Measurements from ENCODE around the gene ZNF222.

The ZNF222 gene

DNA sequence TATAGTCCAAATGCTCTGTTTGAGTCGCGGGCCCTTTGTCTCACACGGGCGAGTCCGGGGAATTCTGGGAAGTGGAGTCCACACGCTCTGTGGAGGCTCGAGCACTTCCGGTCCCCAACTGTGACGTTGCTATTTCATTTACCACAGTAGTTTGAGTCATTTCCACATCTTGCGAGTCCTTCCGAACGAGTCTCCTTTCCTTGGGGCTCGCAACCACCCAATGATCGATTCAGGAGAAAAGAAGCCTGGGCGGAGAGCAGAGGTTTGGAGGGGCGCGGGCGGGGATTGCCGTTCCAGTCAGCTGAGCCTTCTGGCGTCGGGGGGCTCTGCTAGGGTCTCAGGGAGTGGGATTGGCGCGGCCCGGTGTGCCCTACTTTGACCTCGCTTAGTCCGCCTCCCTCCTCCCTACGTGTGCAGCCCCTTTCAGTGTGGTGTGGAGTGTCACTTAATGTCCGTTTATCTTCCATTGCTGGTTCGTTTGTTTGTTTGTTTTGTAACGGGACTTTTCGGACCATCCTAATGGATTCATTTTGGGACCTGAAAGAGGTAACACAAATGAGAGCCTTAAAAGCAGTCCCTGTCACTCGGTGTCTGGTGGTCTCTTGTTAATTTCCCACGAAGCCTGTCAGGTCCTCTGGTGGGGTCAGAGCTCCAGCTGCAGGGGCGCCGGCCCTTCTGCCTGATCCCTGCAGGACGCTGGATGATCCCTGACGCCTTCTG lies at the start of gene ZNF222:
TSS of gene ZNF222 (plus strand) at position 163 of the 720 bp plus-strand sequence. CDS start at position 221, 58 bp downstream.
- peak; percentile 85 for DNase-seq (ENCODE audit: low read depth)

GRCh38 chr19:43976732-43977131 lies 48.4 kb upstream of the ZNF222 start:
- DNase-seq (ENCODE audit: low read depth): no peak

GRCh38 chr19:43983544-43983911 lies 41.7 kb upstream of the ZNF222 start:
- no peak for DNase-seq (ENCODE audit: low read depth)

GRCh38 chr19:43983912-43984686 lies 41.1 kb upstream of the ZNF222 start, which contains the start of gene ZNF155:
ZNF155 (plus strand) TSS chr19:43984188; CDS start chr19:43988544, 4,356 bp downstream.
- peak; percentile 96 for DNase-seq (ENCODE audit: low read depth)

DNA sequence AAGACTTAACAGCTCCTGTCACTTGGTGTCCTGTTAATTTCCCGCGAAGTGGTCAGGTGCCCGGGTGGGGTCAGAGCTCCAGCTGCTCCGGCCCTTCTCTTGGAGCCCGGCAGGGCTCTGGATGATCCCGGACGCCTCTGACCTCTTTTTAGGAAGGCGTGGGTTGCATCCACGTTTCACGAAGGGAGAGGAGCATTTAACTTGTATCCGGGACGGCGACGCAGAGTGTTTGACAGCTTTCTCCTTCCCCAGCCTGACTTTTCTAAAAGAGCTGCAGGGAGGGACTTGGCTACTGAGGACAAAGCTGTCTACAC lies 40.5 kb upstream of the ZNF222 start:
- DNase-seq (ENCODE audit: low read depth): no peak

- no peak for DNase-seq (ENCODE audit: low read depth)
These were observed 27.4 kb upstream of the ZNF222 start for GRCh38 chr19:43997631-43998290.

- no peak for DNase-seq (ENCODE audit: low read depth)
These were observed 23.0 kb upstream of the ZNF222 start for GRCh38 chr19:44002212-44002565.

GRCh38 chr19:44002566-44003460 lies 22.4 kb upstream of the ZNF222 start, which contains the start of gene ZNF230:
ZNF230 (plus strand) TSS chr19:44002957; CDS start chr19:44007079, 4,122 bp downstream.
- DNase-seq (ENCODE audit: low read depth): peak; percentile 92

DNA sequence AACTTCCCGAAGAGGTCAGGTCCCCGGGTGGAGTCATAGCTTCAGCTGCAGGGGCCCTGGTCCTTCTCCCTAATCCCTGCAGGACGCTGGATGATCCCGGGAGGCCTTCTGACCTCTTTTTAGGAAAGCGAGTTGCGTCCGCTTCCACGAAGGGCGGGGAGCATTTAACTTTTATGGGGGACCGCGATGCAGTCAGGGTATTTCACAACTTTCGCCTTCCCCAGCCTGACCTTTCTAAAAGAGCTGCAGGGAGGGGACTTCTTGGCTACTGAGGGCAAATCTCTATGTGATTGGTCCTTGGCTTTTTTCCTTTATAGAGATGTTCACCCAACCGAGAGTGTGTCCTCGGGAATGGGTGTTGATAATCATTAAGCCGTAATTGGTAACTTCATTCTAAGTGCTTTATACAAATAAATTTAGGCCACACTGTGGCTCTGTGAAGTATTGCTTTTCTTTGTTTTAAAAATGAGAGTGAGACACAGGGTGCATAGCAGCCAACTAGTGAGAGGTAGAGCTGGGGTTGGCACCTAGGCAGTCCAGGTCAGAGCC lies 21.6 kb upstream of the ZNF222 start:
- DNase-seq (ENCODE audit: low read depth): no peak

- DNase-seq (ENCODE audit: low read depth): peak; percentile 59
These were observed 19.2 kb upstream of the ZNF222 start for GRCh38 chr19:44005973-44006372.

DNA sequence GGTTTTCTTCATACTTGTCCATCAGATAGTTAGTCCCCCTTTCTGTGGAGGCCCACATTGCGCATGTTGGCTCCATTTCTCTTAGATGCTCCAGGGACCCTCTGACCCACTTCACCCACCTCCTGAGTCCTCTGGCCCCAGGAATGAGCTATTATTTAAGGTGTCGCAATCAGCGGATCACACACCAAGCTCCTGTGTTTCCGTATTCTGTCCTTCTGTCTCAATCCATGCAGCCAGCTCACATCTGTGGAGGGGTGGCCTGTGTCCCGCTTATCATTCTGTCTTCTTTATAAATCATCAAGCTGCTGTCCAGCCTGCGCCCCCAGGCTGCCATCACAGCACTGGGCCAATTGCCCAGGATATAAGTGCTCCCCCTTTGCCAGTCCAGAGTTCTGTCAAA lies 17.7 kb upstream of the ZNF222 start:
- DNase-seq (ENCODE audit: low read depth): no peak

DNA sequence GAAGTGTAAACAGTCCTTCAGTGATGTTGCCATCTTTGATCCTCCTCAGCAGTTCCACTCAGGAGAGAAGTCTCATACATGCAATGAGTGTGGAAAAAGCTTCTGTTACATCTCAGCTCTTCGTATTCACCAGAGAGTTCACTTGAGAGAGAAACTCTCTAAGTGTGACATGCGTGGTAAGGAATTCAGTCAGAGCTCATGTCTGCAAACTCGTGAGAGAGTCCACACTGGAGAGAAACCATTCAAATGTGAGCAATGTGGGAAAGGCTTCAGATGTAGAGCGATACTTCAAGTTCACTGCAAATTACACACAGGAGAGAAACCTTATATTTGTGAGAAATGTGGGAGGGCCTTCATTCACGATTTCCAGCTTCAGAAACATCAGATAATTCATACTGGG lies 14.7 kb upstream of the ZNF222 start:
- no peak for DNase-seq (ENCODE audit: low read depth)

GRCh38 chr19:44019498-44019897 lies 5.7 kb upstream of the ZNF222 start:
- no peak for DNase-seq (ENCODE audit: low read depth)

DNA sequence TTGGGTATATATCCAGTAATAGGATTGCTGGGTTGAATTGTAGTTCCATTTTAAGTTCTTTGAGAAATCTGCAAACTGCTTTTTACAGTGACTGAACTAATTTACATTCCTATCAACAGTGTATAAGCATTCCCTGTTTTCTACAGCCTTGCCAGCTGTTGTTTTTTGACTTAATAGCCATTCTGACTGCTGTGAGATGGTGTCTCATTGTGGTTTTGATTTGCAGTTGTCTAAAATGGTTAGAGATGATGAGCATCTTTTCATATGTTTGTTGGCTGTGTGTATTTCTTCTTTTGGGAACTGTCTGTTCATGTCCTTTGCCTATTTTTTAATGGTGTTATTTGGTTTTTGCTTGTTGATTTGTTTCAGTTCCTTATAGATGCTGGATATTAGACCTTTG lies 4.0 kb upstream of the ZNF222 start:
- DNase-seq (ENCODE audit: low read depth): no peak

DNA sequence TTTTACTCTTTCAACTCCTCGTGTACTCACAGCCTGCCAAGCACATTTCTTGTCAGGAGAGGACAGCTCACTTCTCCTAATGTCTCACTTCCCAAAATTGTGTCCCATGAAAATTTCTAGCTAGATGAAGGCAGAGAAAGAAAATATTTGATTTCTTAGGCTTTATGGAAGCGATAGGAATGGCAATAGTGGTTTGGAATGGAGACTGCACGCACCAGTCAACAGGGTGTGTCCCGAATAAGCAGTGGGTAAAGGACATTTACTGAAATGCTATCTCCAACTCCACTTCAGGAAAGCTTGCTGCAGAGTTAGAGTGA lies 321 bp upstream of the ZNF222 start:
- no peak for DNase-seq (ENCODE audit: low read depth)

DNA sequence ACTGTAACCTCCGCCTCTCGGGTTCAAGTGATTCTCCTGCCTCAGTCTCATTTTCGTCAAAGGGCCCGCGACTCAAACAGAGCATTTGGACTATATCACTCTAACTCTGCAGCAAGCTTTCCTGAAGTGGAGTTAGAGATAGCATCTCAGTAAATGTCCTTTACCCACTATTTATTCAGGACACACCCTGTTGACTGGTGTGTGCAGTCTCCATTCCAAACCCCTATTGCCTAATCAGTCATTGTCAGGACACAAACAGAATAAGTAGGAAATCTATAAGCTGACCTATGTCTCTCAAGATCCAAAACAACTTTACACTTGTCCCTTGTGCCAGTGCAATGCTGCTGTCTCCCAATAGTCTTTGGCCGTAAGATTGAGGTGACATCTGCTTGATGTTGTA lies 1.4 kb downstream of the ZNF222 start:
- no peak for DNase-seq (ENCODE audit: low read depth)

GRCh38 chr19:44032001-44032610 lies 6.9 kb downstream of the ZNF222 start:
- no peak for DNase-seq (ENCODE audit: low read depth)

DNA sequence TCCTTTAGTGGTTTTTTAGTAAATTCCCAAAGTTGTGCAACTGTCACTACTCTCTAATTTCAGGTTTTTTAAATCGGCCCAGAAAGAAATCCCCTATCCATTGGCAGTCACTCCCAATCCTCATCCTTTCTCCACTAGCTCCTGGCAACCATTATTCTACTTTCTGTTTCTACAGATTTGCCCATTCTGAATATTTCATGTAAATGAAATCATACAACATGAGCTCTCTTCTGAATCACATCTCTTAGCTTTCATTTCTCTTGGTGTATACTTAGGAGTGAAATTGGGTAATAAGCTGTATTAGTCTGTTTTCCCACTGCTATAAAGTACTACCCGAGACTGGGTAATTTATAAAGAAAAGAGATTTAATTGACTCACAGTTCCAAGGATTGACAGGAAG lies 17.0 kb downstream of the ZNF222 start:
- no peak for DNase-seq (ENCODE audit: low read depth)

- DNase-seq (ENCODE audit: low read depth): no peak
These were observed 25.8 kb downstream of the ZNF222 start for GRCh38 chr19:44050740-44051649.

DNA sequence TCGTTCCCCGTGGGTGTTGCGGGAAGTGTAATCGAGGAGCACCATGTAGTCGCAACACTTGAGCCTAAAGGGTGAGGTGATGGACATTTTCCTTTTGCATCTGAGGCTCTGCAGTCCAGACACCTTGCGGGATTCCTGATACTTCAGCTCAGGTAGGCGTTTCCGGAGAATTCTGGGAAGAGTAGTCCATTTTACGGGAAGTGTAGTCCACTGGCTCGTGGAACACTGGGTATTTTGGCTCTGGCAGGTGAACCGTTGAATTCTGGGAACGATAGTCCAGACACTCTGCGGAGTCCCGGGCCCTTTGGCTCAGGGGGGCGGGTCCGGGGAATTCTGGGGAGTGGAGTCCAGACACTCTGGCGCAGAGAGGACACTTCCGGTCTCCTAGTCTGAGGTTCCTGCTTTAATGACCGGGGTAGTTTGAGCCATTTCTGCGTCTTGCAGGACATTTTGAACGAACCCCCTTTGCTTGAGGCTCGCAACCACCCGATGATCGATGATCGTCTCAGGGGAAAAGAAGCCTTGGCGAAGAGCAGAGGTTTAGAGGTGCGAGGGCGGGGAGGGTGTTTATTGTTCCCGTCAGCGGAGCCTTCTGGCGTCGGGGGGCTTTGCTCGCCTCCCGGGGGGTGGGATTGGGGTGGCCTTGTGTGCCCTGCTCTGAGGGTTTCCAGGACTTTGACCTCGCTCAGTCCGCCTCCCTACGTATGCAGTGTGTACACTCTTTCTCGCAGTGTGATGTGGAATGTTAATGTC lies 26.6 kb downstream of the ZNF222 start, which contains the start of gene ZNF223:
TSS of gene ZNF223 (plus strand) at position 387 of the 753 bp plus-strand sequence. CDS start 3,141 bp downstream, outside the sequence.
- DNase-seq (ENCODE audit: low read depth): peak; percentile 92
